Measurements from ENCODE around the gene OPN1MW2. TPM values are rescaled to one million over a fixed set of nuclear protein-coding genes. Genes with fewer than 3 reads are reported as not detected.
"Not testable (repeated sequence)": the region's sequence is repeated elsewhere in the genome, so short reads cannot be mapped to it uniquely, and the experiment has no call there.

Gene OPN1MW2
- total RNA-seq, 1 experiment from 2014 or later, result not detected

DNA sequence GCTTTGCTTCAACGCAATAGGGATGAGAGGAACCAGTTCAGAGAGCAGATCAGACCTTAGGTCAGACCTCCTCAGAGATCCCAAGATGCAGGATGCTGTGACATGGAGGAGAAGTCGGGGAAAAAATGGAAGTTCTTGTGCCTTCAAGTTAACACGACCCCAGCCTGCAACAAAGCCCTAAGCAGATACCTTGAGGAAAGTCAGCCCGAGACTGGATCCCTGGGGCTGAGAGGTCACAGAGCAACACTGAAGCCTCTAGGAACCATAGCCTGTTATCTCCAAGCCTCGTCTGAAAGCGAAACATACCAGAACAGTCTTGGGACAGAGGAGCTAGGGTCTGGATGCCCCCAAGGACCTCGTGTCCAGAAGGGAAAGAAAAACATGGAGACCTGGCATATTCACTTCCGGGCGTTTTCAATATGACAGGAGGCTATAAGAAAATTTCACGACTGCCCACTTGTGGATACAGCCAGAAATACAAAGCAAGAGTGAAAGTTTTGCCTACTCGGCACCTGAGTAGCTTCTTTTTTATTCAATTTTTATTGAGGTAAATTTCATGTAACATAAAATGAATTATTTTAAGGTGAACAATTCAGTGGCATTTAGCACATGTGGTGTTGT lies 19.5 kb downstream of the OPN1MW2 start:
- H3K4me3 ChIP-seq; H3K36me3 ChIP-seq; H3K9me3 ChIP-seq (replicated peaks); H3K4me1 ChIP-seq (replicated peaks); H3K27me3 ChIP-seq (replicated peaks); H3K27ac ChIP-seq: not testable (repeated sequence)
- peak in 1 of 2 experiments; percentile 6 for DNase-seq (ENCODE audit: low read depth in 1 of 2, low spot score in 2 of 2)

- not testable (repeated sequence) for H3K36me3 ChIP-seq; H3K27ac ChIP-seq; H3K4me3 ChIP-seq; H3K4me1 ChIP-seq (replicated peaks); H3K9me3 ChIP-seq (replicated peaks); H3K27me3 ChIP-seq (replicated peaks)
- peak in 1 of 2 experiments; percentile 27 for DNase-seq (ENCODE audit: low read depth in 1 of 2, low spot score in 2 of 2)
Measured at GRCh38 chrX:154239982-154240503, 20.5 kb downstream of the OPN1MW2 start.

DNA sequence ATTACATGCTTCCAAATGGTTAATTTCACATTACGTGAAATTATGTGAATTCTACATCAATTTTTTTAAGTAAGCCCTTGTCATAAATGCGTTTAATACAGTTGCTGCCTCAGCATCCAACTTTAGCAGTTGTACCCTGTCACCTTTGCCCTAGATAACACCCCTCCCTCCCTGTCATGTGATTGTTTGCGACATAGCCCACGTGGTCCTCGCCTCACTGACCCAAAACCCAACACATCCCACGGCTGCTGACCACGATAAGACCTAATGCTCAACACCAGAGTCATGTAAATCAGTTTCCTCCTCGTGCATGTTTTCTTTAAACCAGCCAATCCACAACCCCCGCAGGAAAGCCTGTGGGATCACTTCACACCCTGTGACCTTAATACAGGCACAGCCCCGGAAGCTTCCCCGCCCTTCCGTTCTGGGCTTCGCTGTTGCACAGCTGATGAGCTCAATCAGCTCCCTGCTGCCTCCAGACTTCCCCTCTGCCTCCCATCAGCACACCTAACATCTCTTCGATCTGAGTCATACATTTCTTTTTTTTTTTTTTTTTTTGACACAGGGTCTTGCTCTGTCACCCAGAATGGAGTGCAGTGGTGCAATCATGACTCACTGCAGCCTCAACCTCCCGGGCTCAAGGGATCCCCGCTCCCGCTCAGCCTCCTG lies 28.0 kb downstream of the OPN1MW2 start:
- DNase-seq (ENCODE audit: low read depth in 1 of 2, low spot score in 2 of 2); H3K9me3 ChIP-seq (replicated peaks); H3K36me3 ChIP-seq; H3K27ac ChIP-seq; H3K27me3 ChIP-seq (replicated peaks); H3K4me3 ChIP-seq; H3K4me1 ChIP-seq (replicated peaks): not testable (repeated sequence)

GRCh38 chrX:154248076-154248475 lies 28.5 kb downstream of the OPN1MW2 start:
- H3K9me3 ChIP-seq (replicated peaks); H3K27me3 ChIP-seq (replicated peaks); H3K4me1 ChIP-seq (replicated peaks); H3K27ac ChIP-seq; H3K4me3 ChIP-seq; H3K36me3 ChIP-seq; DNase-seq (ENCODE audit: low read depth in 1 of 2, low spot score in 2 of 2): not testable (repeated sequence)

- H3K4me1 ChIP-seq (replicated peaks); H3K27me3 ChIP-seq (replicated peaks); H3K27ac ChIP-seq; H3K36me3 ChIP-seq; H3K4me3 ChIP-seq; DNase-seq (ENCODE audit: low read depth in 1 of 2, low spot score in 2 of 2); H3K9me3 ChIP-seq (replicated peaks): not testable (repeated sequence)
Measured at GRCh38 chrX:154257282-154257681, 37.7 kb downstream of the OPN1MW2 start, which contains the start of gene OPN1MW3. Gene OPN1MW3 (plus strand): TSS chrX:154257582. CDS start chrX:154257620, 38 bp downstream.

GRCh38 chrX:154258711-154259110 lies 39.2 kb downstream of the OPN1MW2 start:
- H3K27ac ChIP-seq; H3K4me1 ChIP-seq (replicated peaks); H3K4me3 ChIP-seq; H3K36me3 ChIP-seq; H3K9me3 ChIP-seq (replicated peaks); DNase-seq (ENCODE audit: low read depth in 1 of 2, low spot score in 2 of 2); H3K27me3 ChIP-seq (replicated peaks): not testable (repeated sequence)

DNA sequence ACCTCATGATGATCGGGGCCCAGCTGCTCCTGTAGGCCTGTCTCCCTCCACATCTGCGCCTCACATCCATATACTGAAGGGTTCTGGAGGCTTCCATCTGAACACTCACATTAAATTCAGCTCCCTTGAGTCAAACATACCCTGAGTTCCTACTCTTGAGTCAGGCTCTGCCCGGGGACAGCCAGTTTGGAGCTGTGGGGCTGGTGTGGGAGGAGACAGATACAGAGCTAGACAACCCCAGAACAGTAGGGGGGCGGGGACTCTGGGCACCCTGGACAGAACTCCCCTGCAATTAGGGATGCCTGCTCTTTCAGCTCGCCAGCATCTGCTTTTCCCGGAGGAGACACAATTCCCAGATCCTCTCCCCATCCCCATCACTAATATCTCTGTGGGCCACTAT lies 43.5 kb downstream of the OPN1MW2 start:
- H3K9me3 ChIP-seq (replicated peaks); H3K27me3 ChIP-seq (replicated peaks); H3K27ac ChIP-seq; DNase-seq (ENCODE audit: low read depth in 1 of 2, low spot score in 2 of 2); H3K4me3 ChIP-seq; H3K36me3 ChIP-seq; H3K4me1 ChIP-seq (replicated peaks): not testable (repeated sequence)

DNA sequence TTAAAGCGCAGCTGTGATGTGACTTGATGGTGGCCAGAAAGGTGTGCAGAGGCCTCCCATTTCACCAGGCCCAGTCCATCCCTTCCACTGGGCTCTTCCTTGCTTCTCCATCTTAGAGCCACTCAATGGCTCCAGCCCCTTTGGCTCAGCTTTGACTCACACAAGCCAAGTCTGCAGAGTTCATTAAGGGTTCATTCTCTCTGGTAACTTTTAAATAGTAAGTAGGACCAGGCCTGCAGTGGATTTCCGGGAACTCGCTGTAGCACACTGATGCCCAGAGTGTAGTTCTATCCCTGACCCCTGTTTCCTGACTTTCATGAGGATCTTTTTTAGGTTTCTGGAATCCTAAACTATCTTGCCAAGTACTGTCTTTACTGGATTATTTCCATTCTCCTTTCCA lies 49.7 kb downstream of the OPN1MW2 start:
- H3K4me3 ChIP-seq; H3K36me3 ChIP-seq; DNase-seq (ENCODE audit: low read depth in 1 of 2, low spot score in 2 of 2); H3K4me1 ChIP-seq (replicated peaks); H3K9me3 ChIP-seq (replicated peaks); H3K27me3 ChIP-seq (replicated peaks); H3K27ac ChIP-seq: not testable (repeated sequence)

Other genes starting within 250 kb of the OPN1MW2 start
- 24.6 and 42.8 TPM in 2 replicates for gene HCFC1, start 247.9 kb upstream of the OPN1MW2 start, total RNA-seq (2014; rRNA removed; shearing (Covaris generic))
- 1.1 TPM in 1 of 2 replicates, not detected in the other for gene TMEM187, start 247.0 kb upstream of the OPN1MW2 start, total RNA-seq (2014; rRNA removed; shearing (Covaris generic))
- 70.7 and 81.3 TPM in 2 replicates for gene IRAK1, start 199.9 kb upstream of the OPN1MW2 start, total RNA-seq (2014; rRNA removed; shearing (Covaris generic))
- 20.3 and 26.0 TPM in 2 replicates for gene MECP2, start 122.0 kb upstream of the OPN1MW2 start, total RNA-seq (2014; rRNA removed; shearing (Covaris generic))
- not detected in 2 replicates for gene OPN1LW, start 75.5 kb upstream of the OPN1MW2 start, total RNA-seq (2014; rRNA removed; shearing (Covaris generic))
- gene OPN1MW, start 37.2 kb upstream of the OPN1MW2 start, total RNA-seq (2014; rRNA removed; shearing (Covaris generic)), result not detected in 2 replicates
- not detected in 2 replicates for gene OPN1MW3, start 37.8 kb downstream of the OPN1MW2 start, total RNA-seq (2014; rRNA removed; shearing (Covaris generic))
- not detected in 2 replicates for gene TEX28, start 75.4 kb downstream of the OPN1MW2 start, total RNA-seq (2014; rRNA removed; shearing (Covaris generic))
- gene TKTL1, start 76.0 kb downstream of the OPN1MW2 start, total RNA-seq (2014; rRNA removed; shearing (Covaris generic)), result not detected in 2 replicates
- 918 and 1,686 TPM in 2 replicates for gene FLNA, start 154.9 kb downstream of the OPN1MW2 start, total RNA-seq (2014; rRNA removed; shearing (Covaris generic))
- 17.7 and 42.3 TPM in 2 replicates for gene EMD, start 159.5 kb downstream of the OPN1MW2 start, total RNA-seq (2014; rRNA removed; shearing (Covaris generic))
- gene RPL10, start 178.6 kb downstream of the OPN1MW2 start, total RNA-seq (2014; rRNA removed; shearing (Covaris generic)), result 1,843 and 4,201 TPM in 2 replicates
- gene DNASE1L1, start 189.5 kb downstream of the OPN1MW2 start, total RNA-seq (2014; rRNA removed; shearing (Covaris generic)), result 30.9 and 41.8 TPM in 2 replicates
- 11.3 and 17.7 TPM in 2 replicates for gene TAFAZZIN, start 191.8 kb downstream of the OPN1MW2 start, total RNA-seq (2014; rRNA removed; shearing (Covaris generic))
- gene ATP6AP1, start 208.9 kb downstream of the OPN1MW2 start, total RNA-seq (2014; rRNA removed; shearing (Covaris generic)), result 62.4 and 67.8 TPM in 2 replicates
- 178 and 208 TPM in 2 replicates for gene GDI1, start 217.4 kb downstream of the OPN1MW2 start, total RNA-seq (2014; rRNA removed; shearing (Covaris generic))
- 54.3 and 70.5 TPM in 2 replicates for gene FAM50A, start 224.4 kb downstream of the OPN1MW2 start, total RNA-seq (2014; rRNA removed; shearing (Covaris generic))
- 0.32 and 0.47 TPM in 2 replicates for gene PLXNA3, start 238.5 kb downstream of the OPN1MW2 start, total RNA-seq (2014; rRNA removed; shearing (Covaris generic))